ENCODE results near the gene POLDIP2.

POLDIP2 gene

GRCh38 chr17:28331891-28332420 is 25.4 kb downstream of the POLDIP2 start:
- Histone ChIP-seq H3K4me3 (ENCODE audit: low read depth in 1 of 2, low read length in 2 of 2) (no peak overlapping the region), H3K36me3 (ENCODE audit: insufficient read depth, low read length) (peaks cover 36% of the 10 kb centered on the region), H3K27me3 (ENCODE audit: control insufficient read depth in 1 of 2, insufficient read depth in 2 of 2, low read length in 2 of 2) (no peaks in the 10 kb centered on the region), H3K4me1 (ENCODE audit: insufficient read depth, low read length) (peaks cover 26% of the 10 kb centered on the region), H3K9me3 (ENCODE audit: low read length) (no peaks in the 10 kb centered on the region), H3K27ac (ENCODE audit: low read depth, low read length) (no peak overlapping the region), H3K9ac (ENCODE audit: low read length) (no peak overlapping the region)

DNA sequence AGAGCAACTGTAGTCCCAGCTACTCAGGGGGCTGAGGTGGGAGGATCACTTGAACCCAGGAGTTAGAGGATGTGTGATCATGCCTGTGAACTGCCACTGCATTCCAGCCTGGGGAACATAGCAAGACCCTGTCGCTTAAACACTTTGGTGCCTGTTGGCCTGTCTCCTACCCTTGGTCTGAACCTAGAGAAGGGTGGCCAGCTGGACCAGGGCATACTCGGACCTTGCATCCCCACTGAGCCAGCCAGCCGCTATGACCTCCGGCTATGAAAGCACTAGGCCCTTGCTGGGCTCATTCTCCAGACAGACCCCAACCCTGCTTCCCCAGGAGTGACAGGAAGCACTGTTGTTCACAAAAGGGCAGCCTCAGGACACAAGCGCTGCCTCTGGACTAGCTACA is 26.7 kb downstream of the POLDIP2 start:
- Histone ChIP-seq H3K27ac (ENCODE audit: low read depth, low read length) (no peak overlapping the region), H3K9ac (ENCODE audit: low read length) (no peak overlapping the region), H3K4me1 (ENCODE audit: insufficient read depth, low read length) (peaks cover 17% of the 10 kb centered on the region), H3K27me3 (ENCODE audit: control insufficient read depth in 1 of 2, insufficient read depth in 2 of 2, low read length in 2 of 2) (no peaks in the 10 kb centered on the region), H3K4me3 (ENCODE audit: low read depth in 1 of 2, low read length in 2 of 2) (no peak overlapping the region), H3K9me3 (ENCODE audit: low read length) (no peaks in the 10 kb centered on the region), H3K36me3 (ENCODE audit: insufficient read depth, low read length) (peaks cover 36% of the 10 kb centered on the region)

GRCh38 chr17:28328325-28328724 is 29.0 kb downstream of the POLDIP2 start:
- Histone ChIP-seq H3K27ac (ENCODE audit: low read depth, low read length) (no peak overlapping the region), H3K9me3 (ENCODE audit: low read length) (no peaks in the 10 kb centered on the region), H3K4me1 (ENCODE audit: insufficient read depth, low read length) (peaks cover 3% of the 10 kb centered on the region), H3K4me3 (ENCODE audit: low read depth in 1 of 2, low read length in 2 of 2) (no peak overlapping the region), H3K27me3 (ENCODE audit: control insufficient read depth in 1 of 2, insufficient read depth in 2 of 2, low read length in 2 of 2) (no peaks in the 10 kb centered on the region), H3K36me3 (ENCODE audit: insufficient read depth, low read length) (peaks cover 36% of the 10 kb centered on the region), H3K9ac (ENCODE audit: low read length) (no peak overlapping the region)

GRCh38 chr17:28327709-28328108 is 29.6 kb downstream of the POLDIP2 start:
- Histone ChIP-seq H3K9me3 (ENCODE audit: low read length) (no peaks in the 10 kb centered on the region), H3K9ac (ENCODE audit: low read length) (no peak overlapping the region), H3K4me1 (ENCODE audit: insufficient read depth, low read length) (no peaks in the 10 kb centered on the region), H3K36me3 (ENCODE audit: insufficient read depth, low read length) (peaks cover 36% of the 10 kb centered on the region), H3K27ac (ENCODE audit: low read depth, low read length) (no peak overlapping the region), H3K4me3 (ENCODE audit: low read depth in 1 of 2, low read length in 2 of 2) (no peak overlapping the region), H3K27me3 (ENCODE audit: control insufficient read depth in 1 of 2, insufficient read depth in 2 of 2, low read length in 2 of 2) (no peaks in the 10 kb centered on the region)

DNA sequence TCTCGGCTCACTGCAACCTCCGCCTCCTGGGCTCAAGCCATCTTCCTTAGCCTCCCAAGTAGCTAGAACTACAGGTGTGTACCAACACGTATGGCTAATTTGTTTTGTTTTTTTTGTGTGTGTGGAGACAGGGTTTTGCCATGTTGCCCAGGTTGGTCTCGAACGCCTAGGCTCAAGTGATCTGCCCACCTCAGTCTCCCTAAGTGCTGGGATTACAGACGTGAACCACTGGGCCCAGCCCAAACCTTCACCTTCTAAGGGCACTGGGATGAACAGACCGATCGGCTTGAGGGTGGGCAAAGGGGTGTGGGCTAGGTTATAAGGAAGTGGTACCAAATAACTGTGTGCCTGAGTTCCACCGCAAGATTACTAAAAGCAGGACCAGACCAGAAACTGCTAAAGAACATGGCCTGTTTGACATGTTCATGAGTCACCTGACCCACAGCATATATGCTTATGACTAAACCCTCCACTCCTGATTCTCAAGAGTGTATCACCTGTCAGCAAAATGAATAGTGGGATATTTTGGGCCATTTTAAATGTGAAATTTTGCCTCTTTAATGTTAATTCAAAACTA is 30.2 kb downstream of the POLDIP2 start:
- no peak overlapping the region for H3K27ac ChIP-seq (ENCODE audit: low read depth, low read length)
- H3K36me3 ChIP-seq (ENCODE audit: insufficient read depth, low read length) = peaks cover 36% of the 10 kb centered on the region
- no peaks in the 10 kb centered on the region for H3K27me3 ChIP-seq (ENCODE audit: control insufficient read depth in 1 of 2, insufficient read depth in 2 of 2, low read length in 2 of 2)
- no peaks in the 10 kb centered on the region for H3K4me1 ChIP-seq (ENCODE audit: insufficient read depth, low read length)
- H3K9me3 ChIP-seq (ENCODE audit: low read length) = no peaks in the 10 kb centered on the region
- H3K9ac ChIP-seq (ENCODE audit: low read length) = no peak overlapping the region
- no peak overlapping the region for H3K4me3 ChIP-seq (ENCODE audit: low read depth in 1 of 2, low read length in 2 of 2)

DNA sequence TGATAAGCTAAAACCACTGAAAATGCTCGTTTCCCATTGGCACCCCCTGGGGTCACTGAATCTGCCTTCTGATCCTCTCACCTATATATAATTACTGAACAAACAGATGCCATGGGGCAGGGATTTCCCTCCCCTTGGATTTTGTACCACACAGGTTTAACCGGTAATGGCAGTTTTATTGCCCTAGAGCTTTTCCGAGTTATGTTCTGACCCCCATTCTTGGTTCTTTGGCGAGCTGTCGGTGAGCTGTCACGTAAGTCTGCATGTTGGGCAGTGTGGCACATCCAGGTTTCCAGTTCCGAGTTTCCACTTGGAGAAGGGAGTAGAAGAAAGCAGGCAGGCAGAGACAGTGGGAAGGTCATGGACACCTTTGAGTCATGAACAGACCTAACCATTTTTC is 31.2 kb downstream of the POLDIP2 start:
- Histone ChIP-seq H3K36me3 (ENCODE audit: insufficient read depth, low read length) (peaks cover 25% of the 10 kb centered on the region), H3K27ac (ENCODE audit: low read depth, low read length) (no peak overlapping the region), H3K9me3 (ENCODE audit: low read length) (no peaks in the 10 kb centered on the region), H3K9ac (ENCODE audit: low read length) (no peak overlapping the region), H3K27me3 (ENCODE audit: control insufficient read depth in 1 of 2, insufficient read depth in 2 of 2, low read length in 2 of 2) (no peaks in the 10 kb centered on the region), H3K4me3 (ENCODE audit: low read depth in 1 of 2, low read length in 2 of 2) (no peak overlapping the region), H3K4me1 (ENCODE audit: insufficient read depth, low read length) (no peaks in the 10 kb centered on the region)

- H3K27ac ChIP-seq (ENCODE audit: low read depth, low read length) = no peak overlapping the region
- H3K9ac ChIP-seq (ENCODE audit: low read length) = no peak overlapping the region
- H3K9me3 ChIP-seq (ENCODE audit: low read length) = no peaks in the 10 kb centered on the region
- H3K4me1 ChIP-seq (ENCODE audit: insufficient read depth, low read length) = no peaks in the 10 kb centered on the region
- no peaks in the 10 kb centered on the region for H3K27me3 ChIP-seq (ENCODE audit: control insufficient read depth in 1 of 2, insufficient read depth in 2 of 2, low read length in 2 of 2)
- peaks cover 17% of the 10 kb centered on the region for H3K36me3 ChIP-seq (ENCODE audit: insufficient read depth, low read length)
- H3K4me3 ChIP-seq (ENCODE audit: low read depth in 1 of 2, low read length in 2 of 2) = no peak overlapping the region
Observed at GRCh38 chr17:28325211-28325610, 32.1 kb downstream of the POLDIP2 start.

DNA sequence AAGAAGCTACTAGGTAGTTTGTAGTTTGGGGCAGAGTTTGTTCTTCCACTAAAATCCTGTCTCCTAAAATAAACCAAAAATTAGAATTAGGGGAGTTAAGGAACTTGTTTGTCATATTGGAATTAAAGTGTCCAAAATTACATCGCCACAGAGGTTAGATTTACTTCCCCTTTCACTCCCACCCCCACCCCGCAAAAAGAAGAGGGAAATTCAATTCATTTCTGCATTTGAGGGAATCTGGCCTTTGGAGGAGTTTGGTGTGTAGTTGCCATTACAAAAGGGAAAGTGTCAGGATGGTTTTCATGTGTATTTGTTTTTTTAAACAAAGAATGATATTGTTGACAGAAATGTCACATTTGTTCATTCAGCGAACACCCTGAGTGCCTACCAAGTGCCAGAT is 32.5 kb downstream of the POLDIP2 start:
- Histone ChIP-seq H3K27me3 (ENCODE audit: control insufficient read depth in 1 of 2, insufficient read depth in 2 of 2, low read length in 2 of 2) (no peaks in the 10 kb centered on the region), H3K4me1 (ENCODE audit: insufficient read depth, low read length) (peaks cover 2% of the 10 kb centered on the region), H3K9ac (ENCODE audit: low read length) (no peak overlapping the region), H3K4me3 (ENCODE audit: low read depth in 1 of 2, low read length in 2 of 2) (no peak overlapping the region), H3K27ac (ENCODE audit: low read depth, low read length) (no peak overlapping the region), H3K9me3 (ENCODE audit: low read length) (no peaks in the 10 kb centered on the region), H3K36me3 (ENCODE audit: insufficient read depth, low read length) (peaks cover 17% of the 10 kb centered on the region)

GRCh38 chr17:28324267-28324745 is 33.0 kb downstream of the POLDIP2 start:
- Histone ChIP-seq H3K27me3 (ENCODE audit: control insufficient read depth in 1 of 2, insufficient read depth in 2 of 2, low read length in 2 of 2) (no peaks in the 10 kb centered on the region), H3K27ac (ENCODE audit: low read depth, low read length) (no peak overlapping the region)

GRCh38 chr17:28320215-28321061 is 36.9 kb downstream of the POLDIP2 start:
- Histone ChIP-seq H3K36me3 (ENCODE audit: insufficient read depth, low read length) (no peaks in the 10 kb centered on the region), H3K4me1 (ENCODE audit: insufficient read depth, low read length) (peaks cover 15% of the 10 kb centered on the region), H3K27ac (ENCODE audit: low read depth, low read length) (no peak overlapping the region), H3K9me3 (ENCODE audit: low read length) (no peaks in the 10 kb centered on the region), H3K9ac (ENCODE audit: low read length) (no peak overlapping the region), H3K4me3 (ENCODE audit: low read depth in 1 of 2, low read length in 2 of 2) (no peak overlapping the region), H3K27me3 (ENCODE audit: control insufficient read depth in 1 of 2, insufficient read depth in 2 of 2, low read length in 2 of 2) (no peaks in the 10 kb centered on the region)

More at GRCh38 chr17:28324267-28324745, 33.0 kb downstream of the POLDIP2 start:
- no peaks in the 10 kb centered on the region for H3K9me3 ChIP-seq (ENCODE audit: low read length)
- H3K9ac ChIP-seq (ENCODE audit: low read length) = no peak overlapping the region
- H3K4me3 ChIP-seq (ENCODE audit: low read depth in 1 of 2, low read length in 2 of 2) = no peak overlapping the region
- peaks cover 15% of the 10 kb centered on the region for H3K36me3 ChIP-seq (ENCODE audit: insufficient read depth, low read length)
- peaks cover 7% of the 10 kb centered on the region for H3K4me1 ChIP-seq (ENCODE audit: insufficient read depth, low read length)

DNA sequence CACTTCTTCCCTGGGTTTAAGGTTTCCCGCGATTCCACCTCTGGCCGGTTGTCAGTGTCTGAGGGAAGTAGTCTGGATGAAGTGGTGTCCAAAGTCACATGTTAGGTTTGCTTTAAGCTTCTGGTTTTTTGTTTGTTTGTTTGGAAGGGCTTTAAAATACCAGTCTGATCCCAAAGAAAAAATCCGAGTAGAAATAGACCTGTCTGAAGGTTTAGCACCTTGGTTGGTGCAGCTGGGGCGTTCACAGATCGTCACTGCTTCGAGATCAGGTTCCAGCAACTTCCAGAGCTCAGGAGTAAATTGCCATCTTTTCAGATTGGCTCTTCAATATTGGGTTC is 37.8 kb downstream of the POLDIP2 start:
- H3K36me3 ChIP-seq (ENCODE audit: insufficient read depth, low read length) = no peaks in the 10 kb centered on the region
- peaks cover 15% of the 10 kb centered on the region for H3K4me1 ChIP-seq (ENCODE audit: insufficient read depth, low read length)
- H3K9me3 ChIP-seq (ENCODE audit: low read length) = no peaks in the 10 kb centered on the region
- peak overlapping the region; percentile 70 for H3K27ac ChIP-seq (ENCODE audit: low read depth, low read length)
- H3K9ac ChIP-seq (ENCODE audit: low read length) = peak overlapping the region; percentile 18
- no peaks in the 10 kb centered on the region for H3K27me3 ChIP-seq (ENCODE audit: control insufficient read depth in 1 of 2, insufficient read depth in 2 of 2, low read length in 2 of 2)
- peak overlapping the region; percentile 64 to 78 for H3K4me3 ChIP-seq (ENCODE audit: low read depth in 1 of 2, low read length in 2 of 2)
